H9 (cell line): ENCODE data around the gene MTFR2. TPM values are rescaled to one million over a fixed set of nuclear protein-coding genes. Genes with fewer than 3 reads are reported as not detected.

ENCODE experiments used
- DNase-seq: peaks from one replicate; pipeline ENCODE4 v3.0.0-alpha.2; 2017
- H2AFZ ChIP-seq: one replicate; pipeline ENCODE4 v1.6.1; 2013; ENCODE audit warnings: mild to moderate bottlenecking, low read length, control low read depth, moderate library complexity
- H2AK5ac ChIP-seq: 2 replicates; pipeline ENCODE4 v1.6.1; 2013; ENCODE audit warnings: low read length, control low read depth, mixed read lengths; ENCODE audit not compliant: insufficient read length
- H2BK120ac ChIP-seq: one replicate; pipeline ENCODE4 v1.6.1; 2013; ENCODE audit warnings: low read depth, mild to moderate bottlenecking, low read length, control low read depth, inconsistent platforms; ENCODE audit not compliant: poor library complexity, severe bottlenecking
- H2BK12ac ChIP-seq: 2 replicates; pipeline ENCODE4 v1.6.1; 2013; ENCODE audit warnings: low read length, control low read depth, mixed read lengths, low read depth; ENCODE audit not compliant: insufficient read length
- H2BK15ac ChIP-seq: 2 replicates; pipeline ENCODE4 v1.6.1; 2013; ENCODE audit warnings: low read depth, low read length, control low read depth
- H2BK20ac ChIP-seq: one replicate; pipeline ENCODE4 v1.6.1; 2013; ENCODE audit warnings: low read depth, mild to moderate bottlenecking, low read length, control low read depth, inconsistent platforms; ENCODE audit not compliant: poor library complexity, severe bottlenecking
- H2BK5ac ChIP-seq: 2 replicates; pipeline ENCODE4 v1.6.1; 2013; ENCODE audit warnings: low read length, control low read depth, mixed read lengths; ENCODE audit not compliant: insufficient read length
- H3K14ac ChIP-seq: 2 replicates; pipeline ENCODE4 v1.6.1; 2013; ENCODE audit warnings: low read length, control low read depth; ENCODE audit not compliant: insufficient read depth
- H3K18ac ChIP-seq: 2 replicates; pipeline ENCODE4 v1.6.1; 2013; ENCODE audit warnings: low read depth, mild to moderate bottlenecking, mixed read lengths, low read length, control low read depth; ENCODE audit not compliant: insufficient read length
- H3K23ac ChIP-seq: 2 replicates; pipeline ENCODE4 v1.6.1; 2013; ENCODE audit warnings: low read length, control low read depth, mixed read lengths, low read depth; ENCODE audit not compliant: insufficient read length
- H3K23me2 ChIP-seq: 2 replicates; pipeline ENCODE4 v1.6.1; 2013; ENCODE audit warnings: low read depth, mild to moderate bottlenecking, mixed read lengths, low read length, control low read depth; ENCODE audit not compliant: insufficient read length, poor library complexity, severe bottlenecking
- H3K27ac ChIP-seq: 2 replicates; pipeline ENCODE4 v1.5.1; 2013; ENCODE audit warnings: low read length, control low read depth, mixed read lengths, low read depth; ENCODE audit not compliant: insufficient read length
- H3K27me3 ChIP-seq: 2 replicates; pipeline ENCODE4 v1.6.1; 2013; ENCODE audit warnings: low read length, control low read depth, inconsistent platforms; ENCODE audit not compliant: insufficient read depth
- H3K4ac ChIP-seq: 2 replicates; pipeline ENCODE4 v1.6.1; 2013; ENCODE audit warnings: low read depth, mild to moderate bottlenecking, control low read depth, inconsistent platforms, low read length, moderate library complexity
- H3K4me1 ChIP-seq: 2 replicates; pipeline ENCODE4 v1.6.1; 2013; ENCODE audit warnings: low read length, control low read depth, inconsistent platforms; ENCODE audit not compliant: insufficient read depth
- H3K4me2 ChIP-seq: 2 replicates; pipeline ENCODE4 v1.6.1; 2013; ENCODE audit warnings: low read length, control low read depth, mixed read lengths; ENCODE audit not compliant: insufficient read length, insufficient read depth
- H3K56ac ChIP-seq: 2 replicates; pipeline ENCODE4 v1.6.1; 2013; ENCODE audit warnings: low read depth, mild to moderate bottlenecking, mixed read lengths, low read length, control low read depth; ENCODE audit not compliant: insufficient read length
- H3K79me1 ChIP-seq: 2 replicates; pipeline ENCODE4 v1.6.1; 2013; ENCODE audit warnings: low read depth, mild to moderate bottlenecking, moderate library complexity, low read length, control low read depth, inconsistent platforms; ENCODE audit not compliant: insufficient read depth, poor library complexity, severe bottlenecking
- H3K79me2 ChIP-seq: 2 replicates; pipeline ENCODE4 v1.6.1; 2013; ENCODE audit warnings: low read length, control low read depth, inconsistent platforms; ENCODE audit not compliant: insufficient read depth
- H3K9ac ChIP-seq: 2 replicates; pipeline ENCODE4 v1.6.1; 2013; ENCODE audit warnings: low read length, control low read depth, mixed read lengths; ENCODE audit not compliant: insufficient read length; ENCODE audit errors: extremely low read depth
- H3K9me3 ChIP-seq: one replicate; pipeline ENCODE4 v1.6.1; 2013; ENCODE audit warnings: low read depth, low read length, inconsistent platforms; ENCODE audit not compliant: control insufficient read depth
- H3T11ph ChIP-seq: one replicate; pipeline ENCODE4 v1.6.1; 2013; ENCODE audit warnings: mild to moderate bottlenecking, low read length, control low read depth, inconsistent platforms
- H4K20me1 ChIP-seq: one replicate; pipeline ENCODE4 v1.6.1; 2013; ENCODE audit not compliant: control insufficient read depth, insufficient read length, insufficient read depth
- H4K5ac ChIP-seq: 2 replicates; pipeline ENCODE4 v1.6.1; 2013; ENCODE audit warnings: low read depth, mild to moderate bottlenecking, mixed read lengths, low read length, control low read depth; ENCODE audit not compliant: insufficient read length
- H4K8ac ChIP-seq: replicated peaks from 2 replicates; pipeline ENCODE4 v1.6.1; 2013; ENCODE audit warnings: low read length, control low read depth, mixed read lengths, low read depth; ENCODE audit not compliant: insufficient read length
- H4K91ac ChIP-seq: 2 replicates; pipeline ENCODE4 v1.6.1; 2013; ENCODE audit warnings: low read depth, mild to moderate bottlenecking, moderate library complexity, mixed read lengths, low read length, control low read depth; ENCODE audit not compliant: insufficient read length
- H3K27ac Mint-ChIP-seq, 3 experiments: 2 replicates in 2 of 3; 3 replicates in 1 of 3; pipeline ENCODE4 v1.8.0; 2020 to 2021; ENCODE audit warnings: mixed read lengths in 3 of 3, mild to moderate bottlenecking in 1 of 3, moderate library complexity in 1 of 3
- H3K27me3 Mint-ChIP-seq: 2 replicates; pipeline ENCODE4 v1.8.0; 2021; ENCODE audit warnings: low read depth, mild to moderate bottlenecking, moderate library complexity, mixed read lengths
- H3K36me3 Mint-ChIP-seq, 3 experiments: 2 replicates in 2 of 3; 3 replicates in 1 of 3; pipeline ENCODE4 v1.8.0; 2020 to 2021; ENCODE audit warnings: low read depth in 3 of 3, mixed read lengths in 3 of 3; ENCODE audit not compliant: insufficient read depth in 1 of 3
- H3K4me1 Mint-ChIP-seq, 2 experiments: 2 replicates each; pipeline ENCODE4 v1.8.0; 2020; ENCODE audit warnings: mixed read lengths in 2 of 2
- H3K4me3 Mint-ChIP-seq, 2 experiments: 2 replicates in 1 of 2; 3 replicates in 1 of 2; pipeline ENCODE4 v1.8.0; 2020 to 2021; ENCODE audit warnings: mild to moderate bottlenecking in 2 of 2, mixed read lengths in 2 of 2, moderate library complexity in 1 of 2
- H3K9me3 Mint-ChIP-seq, 2 experiments: 2 replicates in 1 of 2; 3 replicates in 1 of 2; pipeline ENCODE4 v1.8.0; 2020; ENCODE audit warnings: mild to moderate bottlenecking in 2 of 2, mixed read lengths in 2 of 2, moderate library complexity in 1 of 2
- WGBS: extraction: QIAGEN DNeasy Blood & Tissue Kit; methylation state at CpG from one replicate; pipeline ENCODE4 v1.1.7; 2013; ENCODE audit warnings: missing lambda C conversion rate, low lambda C conversion rate, mixed read lengths; ENCODE audit not compliant: insufficient read length; ENCODE audit errors: extremely low coverage; 5-methylcytosine and 5-hydroxymethylcytosine counted together
- total RNA-seq: library from RNA; stranded (reverse); gene quantifications from 2 replicates; pipeline ENCODE4 v1.2.1, GENCODE V29; 2021
- TF ChIP-seq, protein P1 (sequence below): fragments of 200-600 bp; sonication (generic); conservative IDR thresholded peaks from 3 replicates; pipeline ENCODE4 v1.8.0; 2021; ENCODE audit warnings: antibody characterized with exemption, mild to moderate bottlenecking

The MTFR2 gene
- total RNA-seq, 1 experiment from 2014 or later: 11.8 TPM

DNA sequence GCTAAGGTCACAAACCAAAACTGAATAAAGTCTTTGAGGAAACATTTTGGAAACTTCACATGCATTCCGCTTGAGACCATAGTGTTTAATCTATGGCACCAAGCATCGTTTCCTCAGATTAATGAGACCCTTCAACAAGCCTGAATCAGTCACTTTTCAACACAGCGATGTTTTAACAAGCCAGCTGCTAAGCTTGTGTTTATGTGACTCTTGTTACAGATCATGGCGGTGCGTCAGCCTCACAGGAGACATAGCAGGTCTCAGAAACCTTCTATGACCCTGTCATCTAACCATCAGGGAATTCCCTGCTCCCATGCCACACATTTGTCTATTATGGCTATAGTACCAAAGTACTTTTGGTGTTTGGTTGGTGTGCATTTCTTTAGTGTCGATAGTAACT, 57.2 kb downstream of the MTFR2 start:
- no peaks in the 10 kb centered on the region for H3K9me3 ChIP-seq
- H3K4me1 ChIP-seq: no peaks in the 10 kb centered on the region
- no peak overlapping the region for H2AK5ac ChIP-seq
- no peak for DNase-seq
- no CpG with 5 or more reads among the region's 6 CpGs for WGBS
- TF ChIP-seq, protein P1, sequence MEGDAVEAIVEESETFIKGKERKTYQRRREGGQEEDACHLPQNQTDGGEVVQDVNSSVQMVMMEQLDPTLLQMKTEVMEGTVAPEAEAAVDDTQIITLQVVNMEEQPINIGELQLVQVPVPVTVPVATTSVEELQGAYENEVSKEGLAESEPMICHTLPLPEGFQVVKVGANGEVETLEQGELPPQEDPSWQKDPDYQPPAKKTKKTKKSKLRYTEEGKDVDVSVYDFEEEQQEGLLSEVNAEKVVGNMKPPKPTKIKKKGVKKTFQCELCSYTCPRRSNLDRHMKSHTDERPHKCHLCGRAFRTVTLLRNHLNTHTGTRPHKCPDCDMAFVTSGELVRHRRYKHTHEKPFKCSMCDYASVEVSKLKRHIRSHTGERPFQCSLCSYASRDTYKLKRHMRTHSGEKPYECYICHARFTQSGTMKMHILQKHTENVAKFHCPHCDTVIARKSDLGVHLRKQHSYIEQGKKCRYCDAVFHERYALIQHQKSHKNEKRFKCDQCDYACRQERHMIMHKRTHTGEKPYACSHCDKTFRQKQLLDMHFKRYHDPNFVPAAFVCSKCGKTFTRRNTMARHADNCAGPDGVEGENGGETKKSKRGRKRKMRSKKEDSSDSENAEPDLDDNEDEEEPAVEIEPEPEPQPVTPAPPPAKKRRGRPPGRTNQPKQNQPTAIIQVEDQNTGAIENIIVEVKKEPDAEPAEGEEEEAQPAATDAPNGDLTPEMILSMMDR: no peak
- H3K9me3 Mint-ChIP-seq: no peaks in the 10 kb centered on the region
- H4K20me1 ChIP-seq: no peaks in the 10 kb centered on the region
- H2BK12ac ChIP-seq: no peak overlapping the region
- H3K23me2 ChIP-seq: no peaks in the 10 kb centered on the region
- no peak overlapping the region for H3K18ac ChIP-seq
- H2BK5ac ChIP-seq: no peak overlapping the region
- no peak overlapping the region for H3T11ph ChIP-seq
- no peak overlapping the region for H3K4ac ChIP-seq
- no peak overlapping the region for H2AFZ ChIP-seq
- H2BK20ac ChIP-seq: no peak overlapping the region
- no peak overlapping the region for H4K5ac ChIP-seq
- H2BK120ac ChIP-seq: no peak overlapping the region
- no peak overlapping the region for H3K27ac Mint-ChIP-seq
- H3K27ac ChIP-seq: no peak overlapping the region
- H2BK15ac ChIP-seq: no peak overlapping the region
- no peak overlapping the region for H3K4me3 Mint-ChIP-seq
- H4K91ac ChIP-seq: no peak overlapping the region
- no peak overlapping the region for H3K56ac ChIP-seq
- no peaks in the 10 kb centered on the region for H3K27me3 ChIP-seq
- H3K4me2 ChIP-seq: no peak overlapping the region
- no peaks in the 10 kb centered on the region for H3K36me3 Mint-ChIP-seq
- H4K8ac ChIP-seq: no peak overlapping the region
- no peaks in the 10 kb centered on the region for H3K79me2 ChIP-seq
- H3K79me1 ChIP-seq: no peaks in the 10 kb centered on the region
- H3K14ac ChIP-seq: no peak overlapping the region
- H3K23ac ChIP-seq: no peak overlapping the region
- H3K4me1 Mint-ChIP-seq: peaks cover 0 to 5% of the 10 kb centered on the region in 2 experiments; a peak in 2 of 4 replicates
- H3K27me3 Mint-ChIP-seq: no peaks in the 10 kb centered on the region
- no peak overlapping the region for H3K9ac ChIP-seq
